Renal pelvis (tissue), 4 donors: Measurements from ENCODE around the gene SPTBN1. TPM values are rescaled to one million over a fixed set of nuclear protein-coding genes. Genes with fewer than 3 reads are reported as not detected.

ENCODE experiments used
- DNase-seq: peaks from one replicate; pipeline ENCODE4 v3.0.0-alpha.2; 2013
- polyA plus RNA-seq, 3 donors: library from polyadenylated mRNA; unstranded; fragments of 120-200 nt; gene quantifications; one replicate each; pipeline ENCODE4 v1.2.1, GENCODE V29; 2013; ENCODE audit not compliant: insufficient read length in 3 of 3

The SPTBN1 gene
- polyA plus RNA-seq, 3 donors: 230 to 261 (median 254) TPM

GRCh38 chr2:54429811-54430551 lies 26.1 kb upstream of the SPTBN1 start:
- DNase-seq: no peak

GRCh38 chr2:54430649-54431048 lies 25.5 kb upstream of the SPTBN1 start:
- no peak for DNase-seq

- DNase-seq: no peak
Observed at GRCh38 chr2:54432251-54433015, 23.7 kb upstream of the SPTBN1 start.

GRCh38 chr2:54434229-54434628 lies 21.9 kb upstream of the SPTBN1 start:
- DNase-seq: no peak

GRCh38 chr2:54434711-54435110 lies 21.4 kb upstream of the SPTBN1 start:
- no peak for DNase-seq

- DNase-seq: no peak
Observed at GRCh38 chr2:54435325-54436226, 20.6 kb upstream of the SPTBN1 start.

- DNase-seq: no peak
Observed at GRCh38 chr2:54437588-54437987, 18.5 kb upstream of the SPTBN1 start.

GRCh38 chr2:54438271-54438670 lies 17.9 kb upstream of the SPTBN1 start:
- no peak for DNase-seq

- no peak for DNase-seq
Observed at GRCh38 chr2:54439582-54439981, 16.5 kb upstream of the SPTBN1 start.

GRCh38 chr2:54440050-54440449 lies 16.1 kb upstream of the SPTBN1 start:
- no peak for DNase-seq

GRCh38 chr2:54444503-54444902 lies 11.6 kb upstream of the SPTBN1 start:
- DNase-seq: no peak

GRCh38 chr2:54446122-54446521 lies 10.0 kb upstream of the SPTBN1 start:
- DNase-seq: no peak

- no peak for DNase-seq
Observed at GRCh38 chr2:54446625-54447024, 9.5 kb upstream of the SPTBN1 start.

GRCh38 chr2:54454548-54455130 lies 1.5 kb upstream of the SPTBN1 start:
- no peak for DNase-seq

- DNase-seq: peak; percentile 52
Observed at GRCh38 chr2:54455131-54455562, 980 bp upstream of the SPTBN1 start.

- DNase-seq: no peak
Observed at GRCh38 chr2:54456362-54456611, 160 bp downstream of the SPTBN1 start.

GRCh38 chr2:54456612-54457322 lies 640 bp downstream of the SPTBN1 start:
- DNase-seq: peak; percentile 33

GRCh38 chr2:54457323-54458023 lies 1.3 kb downstream of the SPTBN1 start:
- DNase-seq: no peak

- DNase-seq: no peak
Observed at GRCh38 chr2:54459037-54459441, 2.9 kb downstream of the SPTBN1 start.

- no peak for DNase-seq
Observed at GRCh38 chr2:54461261-54461660, 5.1 kb downstream of the SPTBN1 start.

- no peak for DNase-seq
Observed at GRCh38 chr2:54464341-54464740, 8.2 kb downstream of the SPTBN1 start.
